ENCODE measurements around the gene MGME1. TPM values are rescaled to one million over a fixed set of nuclear protein-coding genes. Genes with fewer than 3 reads are reported as not detected.

MGME1 gene
- total and polyA plus RNA-seq, 2 of the 13 experiments (the other 11 are each of a cell fraction or from before 2014, with no cell fraction given), result 36.7 to 66.6 TPM

DNA sequence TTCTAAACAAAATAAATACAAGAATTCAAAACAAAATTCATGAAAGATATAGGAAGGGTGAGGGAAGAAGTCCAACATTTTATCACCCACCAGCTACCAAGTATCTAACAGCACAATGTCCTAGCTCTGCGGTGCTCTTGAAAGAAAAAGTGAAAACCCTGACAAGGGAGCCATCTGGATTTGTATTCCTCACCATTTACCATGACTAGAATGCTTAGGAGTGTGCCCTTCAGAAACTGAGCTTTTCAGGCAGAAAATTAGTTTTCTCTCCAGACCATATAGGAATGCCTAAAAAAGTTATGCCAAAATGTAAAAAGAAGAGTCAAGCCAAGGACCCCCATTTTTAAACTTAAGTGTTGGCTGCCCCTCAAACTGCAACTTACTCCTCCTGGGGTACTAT lies 4.7 kb upstream of the MGME1 start (continued):
- no peak for TF ChIP-seq ZNF354B (CRISPR knock-in tag; IDR thresholded peaks at IDR 0.05)
- no peak for TF ChIP-seq NR1H2 (CRISPR knock-in tag; IDR thresholded peaks at IDR 0.05; ENCODE audit: borderline replicate concordance, low read depth)
- no peak for TF ChIP-seq NPAS2 (CRISPR knock-in tag; IDR thresholded peaks at IDR 0.05; ENCODE audit: borderline replicate concordance)
- TF ChIP-seq PRPF4 (IDR thresholded peaks at IDR 0.05; ENCODE audit: low read depth, low read length, poor library complexity, severe bottlenecking), result no peak
- no peak for TF ChIP-seq TBP (CRISPR knock-in tag; IDR thresholded peaks at IDR 0.05)

GRCh38 chr20:17964632-17965031 lies 4.2 kb upstream of the MGME1 start:
- peaks cover 61% of the 10 kb centered on the region for H3K4me1 ChIP-seq (ENCODE audit: insufficient read depth, low read length)
- FAIRE-seq (no peak), ATAC-seq (no peak), DNase-seq (ENCODE audit: low spot score) (no peak)
- H3K4me2 ChIP-seq (ENCODE audit: low read depth, low read length), result peak overlapping the region; percentile 95
- ChIA-PET CTCF (ENCODE audit: low intra/inter-chr PET ratio, low total read pairs) (no interaction called here), POLR2A (interaction anchor here (1.2 to 7.3 kb wide), 7 partner anchors 6 to 395 kb away, joined by 3 to 114 read pairs (median 6); partner anchors contain the start of genes DSTN and RRBP1)
- H4K20me1 ChIP-seq (ENCODE audit: insufficient read depth, low read length), result peaks cover 77% of the 10 kb centered on the region
- H3K36me3 ChIP-seq (replicated peaks in 1 of 2; ENCODE audit: control insufficient read depth in 1 of 2, insufficient read depth in 2 of 2, low read length in 2 of 2), result peaks cover 1 to 8% of the 10 kb centered on the region in 2 experiments; a peak in 4 of 5 replicates
- H3K4me3 ChIP-seq (replicated peaks in 1 of 3; ENCODE audit: insufficient read depth in 1 of 3, low read depth in 2 of 3, low read length in 3 of 3), result peak overlapping the region; percentile 89 to 95 (median 89)
- no peaks in the 10 kb centered on the region for H3K9me3 ChIP-seq (ENCODE audit: low read length)
- no peaks in the 10 kb centered on the region; a peak in 1 of 5 replicates for H3K27me3 ChIP-seq (ENCODE audit: control insufficient read depth in 1 of 2, insufficient read depth in 2 of 2, low read length in 2 of 2)
- peak overlapping the region; percentile 97 for H3K27ac ChIP-seq (ENCODE audit: extremely low read length, insufficient read depth, low read length)
- intact Hi-C loops (cut with micrococcal nuclease; ENCODE audit: unreplicated experiment), result loop anchor here (10.0 kb wide), 1 partner anchor 310 kb away; no protein-coding TSS in a partner anchor
- no TSS peak for BruUV-seq (replicated peaks)
- H3K9ac ChIP-seq (ENCODE audit: insufficient read depth, low read depth, low read length), result peak overlapping the region; percentile 99
- H3K79me2 ChIP-seq (ENCODE audit: insufficient read depth, low read length), result peaks cover 96% of the 10 kb centered on the region
- in situ Hi-C loops (cut with HindIII; ENCODE audit: extremely low pct_ligation_motif_present, low pct_unique_long_range_greater_than_20kb), result no loop called here
- WGBS (ENCODE audit: low lambda C conversion rate), result 14% methylated on average over 3 of the region's 3 CpGs
- H2AFZ ChIP-seq (ENCODE audit: low read length), result no peak overlapping the region
- 0 out of 2 replicates have a peak, but pooled peaks have one; percentile 63 for TF ChIP-seq ZNF512B (CRISPR knock-in tag; IDR thresholded peaks at IDR 0.05; ENCODE audit: borderline replicate concordance)
- 0 out of 2 replicates have a peak, but pooled peaks have one; percentile 10 for TF ChIP-seq ZNF646 (CRISPR knock-in tag; IDR thresholded peaks at IDR 0.05)
- TF ChIP-seq SMAD3 (CRISPR knock-in tag; IDR thresholded peaks at IDR 0.05), result 0 out of 2 replicates have a peak, but pooled peaks have one; percentile 5
- TF ChIP-seq PAWR (CRISPR knock-in tag; IDR thresholded peaks at IDR 0.05; ENCODE audit: borderline replicate concordance), result 0 out of 2 replicates have a peak, but pooled peaks have one; percentile 13

Measured in HepG2 (cell line).